ENCODE results near the gene MAT1A. TPM values are rescaled to one million over a fixed set of nuclear protein-coding genes. Genes with fewer than 3 reads are reported as not detected.

The MAT1A gene
- total and polyA plus RNA-seq, 9 of the 15 experiments (the other 6 are each of a cell fraction or from before 2014, with no cell fraction given): 0.03 to 0.30 (median 0.11) TPM; not detected in 2

DNA sequence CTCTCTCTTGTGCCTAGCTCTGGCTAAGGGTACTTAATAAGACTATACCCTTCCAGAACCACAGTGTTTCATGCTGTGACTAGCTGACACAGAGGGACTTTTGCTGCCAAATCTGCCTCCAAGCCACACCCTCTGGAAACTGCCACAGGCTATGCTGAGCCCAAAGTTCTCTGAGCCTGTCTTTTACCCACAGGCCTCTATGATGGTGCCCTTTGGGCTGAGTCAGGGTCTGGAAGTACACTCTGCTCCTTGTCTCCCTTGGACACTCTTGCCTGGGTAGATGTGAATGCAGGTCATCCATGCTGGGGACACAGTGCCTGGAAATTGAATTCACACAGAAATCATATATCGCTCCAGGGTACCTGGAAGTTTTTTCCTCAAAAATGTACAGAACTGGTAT is 44.5 kb upstream of the MAT1A start:
- WGBS (ENCODE audit: insufficient coverage, low coverage, missing lambda C conversion rate): 0% methylated on average over 1 of the region's 1 CpG
- no peaks in the 10 kb centered on the region for H3K36me3 ChIP-seq (ENCODE audit: control insufficient read depth, insufficient read depth, low read length)
- TF ChIP-seq NFE2 (IDR thresholded peaks at IDR 0.05; ENCODE audit: low read depth) (no peak), NCOA2 (IDR thresholded peaks at IDR 0.05; ENCODE audit: partially characterized antibody in 2 of 2) (no peak), ZNF79 (CRISPR knock-in tag; IDR thresholded peaks at IDR 0.05; ENCODE audit: low read depth) (no peak), CBX1 (IDR thresholded peaks at IDR 0.05; ENCODE audit: low read depth) (no peak), KDM2B (CRISPR knock-in tag; IDR thresholded peaks at IDR 0.05) (no peak), SP1 (CRISPR knock-in tag; IDR thresholded peaks at IDR 0.05) (no peak), ZNF586 (CRISPR knock-in tag; conservative IDR thresholded peaks at IDR 0.05) (no peak), SAP30 (IDR thresholded peaks at IDR 0.05; ENCODE audit: borderline replicate concordance, insufficient read depth, low read depth, low read length, poor library complexity, severe bottlenecking) (no peak), NCOR1 (IDR thresholded peaks at IDR 0.05) (no peak)
- TF ChIP-seq, protein P1, sequence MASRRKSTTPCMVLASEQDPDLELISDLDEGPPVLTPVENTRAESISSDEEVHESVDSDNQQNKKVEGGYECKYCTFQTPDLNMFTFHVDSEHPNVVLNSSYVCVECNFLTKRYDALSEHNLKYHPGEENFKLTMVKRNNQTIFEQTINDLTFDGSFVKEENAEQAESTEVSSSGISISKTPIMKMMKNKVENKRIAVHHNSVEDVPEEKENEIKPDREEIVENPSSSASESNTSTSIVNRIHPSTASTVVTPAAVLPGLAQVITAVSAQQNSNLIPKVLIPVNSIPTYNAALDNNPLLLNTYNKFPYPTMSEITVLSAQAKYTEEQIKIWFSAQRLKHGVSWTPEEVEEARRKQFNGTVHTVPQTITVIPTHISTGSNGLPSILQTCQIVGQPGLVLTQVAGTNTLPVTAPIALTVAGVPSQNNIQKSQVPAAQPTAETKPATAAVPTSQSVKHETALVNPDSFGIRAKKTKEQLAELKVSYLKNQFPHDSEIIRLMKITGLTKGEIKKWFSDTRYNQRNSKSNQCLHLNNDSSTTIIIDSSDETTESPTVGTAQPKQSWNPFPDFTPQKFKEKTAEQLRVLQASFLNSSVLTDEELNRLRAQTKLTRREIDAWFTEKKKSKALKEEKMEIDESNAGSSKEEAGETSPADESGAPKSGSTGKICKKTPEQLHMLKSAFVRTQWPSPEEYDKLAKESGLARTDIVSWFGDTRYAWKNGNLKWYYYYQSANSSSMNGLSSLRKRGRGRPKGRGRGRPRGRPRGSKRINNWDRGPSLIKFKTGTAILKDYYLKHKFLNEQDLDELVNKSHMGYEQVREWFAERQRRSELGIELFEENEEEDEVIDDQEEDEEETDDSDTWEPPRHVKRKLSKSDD (conservative IDR thresholded peaks at IDR 0.05; ENCODE audit: low read length): no peak
- TF ChIP-seq, protein P2, sequence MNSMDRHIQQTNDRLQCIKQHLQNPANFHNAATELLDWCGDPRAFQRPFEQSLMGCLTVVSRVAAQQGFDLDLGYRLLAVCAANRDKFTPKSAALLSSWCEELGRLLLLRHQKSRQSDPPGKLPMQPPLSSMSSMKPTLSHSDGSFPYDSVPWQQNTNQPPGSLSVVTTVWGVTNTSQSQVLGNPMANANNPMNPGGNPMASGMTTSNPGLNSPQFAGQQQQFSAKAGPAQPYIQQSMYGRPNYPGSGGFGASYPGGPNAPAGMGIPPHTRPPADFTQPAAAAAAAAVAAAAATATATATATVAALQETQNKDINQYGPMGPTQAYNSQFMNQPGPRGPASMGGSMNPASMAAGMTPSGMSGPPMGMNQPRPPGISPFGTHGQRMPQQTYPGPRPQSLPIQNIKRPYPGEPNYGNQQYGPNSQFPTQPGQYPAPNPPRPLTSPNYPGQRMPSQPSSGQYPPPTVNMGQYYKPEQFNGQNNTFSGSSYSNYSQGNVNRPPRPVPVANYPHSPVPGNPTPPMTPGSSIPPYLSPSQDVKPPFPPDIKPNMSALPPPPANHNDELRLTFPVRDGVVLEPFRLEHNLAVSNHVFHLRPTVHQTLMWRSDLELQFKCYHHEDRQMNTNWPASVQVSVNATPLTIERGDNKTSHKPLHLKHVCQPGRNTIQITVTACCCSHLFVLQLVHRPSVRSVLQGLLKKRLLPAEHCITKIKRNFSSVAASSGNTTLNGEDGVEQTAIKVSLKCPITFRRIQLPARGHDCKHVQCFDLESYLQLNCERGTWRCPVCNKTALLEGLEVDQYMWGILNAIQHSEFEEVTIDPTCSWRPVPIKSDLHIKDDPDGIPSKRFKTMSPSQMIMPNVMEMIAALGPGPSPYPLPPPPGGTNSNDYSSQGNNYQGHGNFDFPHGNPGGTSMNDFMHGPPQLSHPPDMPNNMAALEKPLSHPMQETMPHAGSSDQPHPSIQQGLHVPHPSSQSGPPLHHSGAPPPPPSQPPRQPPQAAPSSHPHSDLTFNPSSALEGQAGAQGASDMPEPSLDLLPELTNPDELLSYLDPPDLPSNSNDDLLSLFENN (IDR thresholded peaks at IDR 0.05; ENCODE audit: low read depth in 2 of 2, low read length in 2 of 2): no peak
- H3K27ac ChIP-seq (ENCODE audit: extremely low read depth, low read depth, low read length): no peak overlapping the region
- no peak overlapping the region for H2AFZ ChIP-seq (ENCODE audit: low read depth, low read length)
- H3K79me2 ChIP-seq (ENCODE audit: control insufficient read depth, insufficient read depth, low read length): no peaks in the 10 kb centered on the region
- no peaks in the 10 kb centered on the region for H4K20me1 ChIP-seq (replicated peaks; ENCODE audit: control insufficient read depth, insufficient read depth, low read length)
- in situ Hi-C loops (cut with MboI) (no loop called here), intact Hi-C loops (cut with micrococcal nuclease) (no loop called here)
- no peak overlapping the region for H3K4me2 ChIP-seq (ENCODE audit: insufficient read depth, low read length)
- no peaks in the 10 kb centered on the region for H3K4me1 ChIP-seq (replicated peaks in 1 of 2; ENCODE audit: control insufficient read depth in 2 of 2, insufficient read depth in 2 of 2, low read length in 2 of 2)
- H3K9me3 ChIP-seq (replicated peaks; ENCODE audit: control insufficient read depth, insufficient read depth, low read depth, low read length): no peaks in the 10 kb centered on the region
- ATAC-seq (no peak; the same call in 2 of the 3 replicates), FAIRE-seq (no peak), DNase-seq (ENCODE audit: extremely low read depth in 1 of 4, low spot score in 3 of 4) (no peak)
- ChIA-PET POLR2A (interaction anchor here (1.1 kb wide), 1 partner anchor 11 kb away, joined by 3 read pairs; no protein-coding TSS in a partner anchor), CTCF (ENCODE audit: low intra/inter-chr PET ratio) (interaction anchor here (0.8 kb wide), 1 partner anchor 182 kb away, joined by 3 read pairs; no protein-coding TSS in a partner anchor)
- peaks cover under 1 to 12% of the 10 kb centered on the region in 2 experiments; a peak in 2 of 5 replicates for H3K27me3 ChIP-seq (ENCODE audit: control insufficient read depth in 2 of 2, insufficient read depth in 2 of 2, low read length in 2 of 2)
- no peaks in the 10 kb centered on the region for H3K9me1 ChIP-seq (ENCODE audit: control insufficient read depth, insufficient read depth, low read length)
- H3K4me3 ChIP-seq: no peak overlapping the region
- BruUV-seq (replicated peaks): no TSS peak
- no peak overlapping the region for H3K9ac ChIP-seq (ENCODE audit: insufficient read depth in 1 of 2, low read depth in 2 of 2, low read length in 2 of 2)

Data from K562 (cell line).